GM10248 (cell line): Measurements from ENCODE around the gene FAM171A1.
"Not testable (repeated sequence)": the region's sequence is repeated elsewhere in the genome, so short reads cannot be mapped to it uniquely, and the experiment has no call there.

Source experiments
- CTCF ChIA-PET: fragments of 300-600 bp; sonication (Branson Sonifier 250); formaldehyde crosslinking; extraction: SDS; loops from one replicate; lab custom pipeline; 2021; ENCODE audit warnings: antibody characterized with exemption; lab: Yijun Ruan, JAX
- POLR2A ChIA-PET: fragments of 350-650 bp; sonication (Branson Sonifier 250); formaldehyde crosslinking; extraction: SDS; loops from one replicate; lab custom pipeline; 2020; ENCODE audit warnings: antibody characterized with exemption; lab: Yijun Ruan, JAX
- DNase-seq: peaks from one replicate; pipeline ENCODE4 v3.0.0; 2012; ENCODE audit errors: extremely low spot score
- TF ChIP-seq, protein P1 (sequence below): IDR thresholded peaks from 2 replicates; pipeline ENCODE4 v1.5.1; 2012; ENCODE audit warnings: mild to moderate bottlenecking, low read depth; ENCODE audit errors: extremely low read depth, missing control alignments, control extremely low read depth

FAM171A1 gene

DNA sequence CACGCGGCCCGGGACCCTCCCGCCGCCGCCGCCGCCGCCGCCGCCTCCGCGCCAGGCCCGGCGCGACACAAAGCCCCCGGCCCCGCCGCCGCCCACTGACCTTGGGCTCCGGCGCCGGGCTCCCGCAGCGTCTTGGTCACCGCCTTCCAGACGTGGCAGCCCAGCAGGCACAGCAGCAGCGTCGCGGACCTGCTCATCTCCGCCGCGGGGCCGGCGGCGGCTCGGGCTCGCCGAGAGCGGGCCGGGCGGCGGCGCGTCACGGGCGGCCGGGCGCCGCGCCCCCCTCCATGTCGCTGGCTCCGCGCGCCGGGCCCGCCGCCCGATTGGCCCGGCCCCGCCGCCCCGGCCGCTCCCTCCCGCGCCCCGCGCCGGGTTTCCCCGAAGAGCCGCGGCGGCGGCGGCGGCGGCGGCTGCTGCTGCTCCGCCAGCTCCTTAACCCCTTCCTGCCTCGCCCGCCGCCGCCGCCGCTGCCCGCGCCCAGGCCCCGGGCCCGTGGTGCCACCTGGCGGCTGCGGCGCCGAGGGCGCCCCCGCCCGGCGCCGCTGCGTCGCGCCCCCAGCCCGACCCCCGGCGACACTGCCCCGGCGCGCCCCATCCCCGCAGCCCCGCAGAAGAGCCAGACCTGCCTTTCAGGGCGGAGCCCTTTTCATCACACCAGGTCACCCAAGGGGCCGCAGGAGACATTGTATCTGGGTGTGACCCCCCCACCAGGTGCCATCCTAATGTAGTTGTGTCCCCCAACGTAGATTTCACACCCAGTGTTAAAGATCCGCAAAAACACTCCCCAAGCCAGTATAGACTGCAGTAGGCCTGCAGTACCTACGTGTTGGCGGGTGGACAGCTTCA lies at the start of gene FAM171A1:
FAM171A1 (minus strand) TSS at position 434 of the 846 bp plus-strand sequence; CDS start at position 197, 237 bp downstream.
- TF ChIP-seq, protein P1, sequence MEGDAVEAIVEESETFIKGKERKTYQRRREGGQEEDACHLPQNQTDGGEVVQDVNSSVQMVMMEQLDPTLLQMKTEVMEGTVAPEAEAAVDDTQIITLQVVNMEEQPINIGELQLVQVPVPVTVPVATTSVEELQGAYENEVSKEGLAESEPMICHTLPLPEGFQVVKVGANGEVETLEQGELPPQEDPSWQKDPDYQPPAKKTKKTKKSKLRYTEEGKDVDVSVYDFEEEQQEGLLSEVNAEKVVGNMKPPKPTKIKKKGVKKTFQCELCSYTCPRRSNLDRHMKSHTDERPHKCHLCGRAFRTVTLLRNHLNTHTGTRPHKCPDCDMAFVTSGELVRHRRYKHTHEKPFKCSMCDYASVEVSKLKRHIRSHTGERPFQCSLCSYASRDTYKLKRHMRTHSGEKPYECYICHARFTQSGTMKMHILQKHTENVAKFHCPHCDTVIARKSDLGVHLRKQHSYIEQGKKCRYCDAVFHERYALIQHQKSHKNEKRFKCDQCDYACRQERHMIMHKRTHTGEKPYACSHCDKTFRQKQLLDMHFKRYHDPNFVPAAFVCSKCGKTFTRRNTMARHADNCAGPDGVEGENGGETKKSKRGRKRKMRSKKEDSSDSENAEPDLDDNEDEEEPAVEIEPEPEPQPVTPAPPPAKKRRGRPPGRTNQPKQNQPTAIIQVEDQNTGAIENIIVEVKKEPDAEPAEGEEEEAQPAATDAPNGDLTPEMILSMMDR = peak; percentile 54
- POLR2A ChIA-PET = no interaction called here
- CTCF ChIA-PET = interaction anchor here (0.6 to 1.9 kb wide), 5 partner anchors 9 to 160 kb away, joined by 3 to 4 read pairs (median 3); no protein-coding TSS in a partner anchor
- peak; percentile 57 for DNase-seq

DNA sequence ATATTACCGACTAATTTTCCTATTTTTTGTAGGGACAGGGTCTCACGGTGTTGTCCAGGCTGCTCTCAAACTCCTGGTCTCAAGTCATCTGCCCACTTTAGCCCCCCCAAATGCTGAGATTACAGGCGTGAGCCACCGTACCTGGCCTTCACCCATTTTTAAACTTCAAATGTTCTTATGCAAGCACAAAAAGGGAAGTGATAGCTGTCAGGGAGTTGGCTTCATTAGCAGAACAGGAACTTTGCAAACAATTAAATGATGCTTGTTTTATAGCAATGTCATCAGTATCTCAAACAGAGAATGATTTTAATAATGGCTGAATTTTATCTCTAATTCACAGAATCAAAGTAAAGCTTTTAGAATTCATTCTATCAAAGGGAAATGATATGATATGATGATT lies 49.8 kb upstream of the FAM171A1 start:
- DNase-seq = no peak
- TF ChIP-seq, protein P1 = no peak
- ChIA-PET CTCF (interaction anchor here (1.0 kb wide), 1 partner anchor 13 kb away, joined by 3 read pairs; no protein-coding TSS in a partner anchor), POLR2A (no interaction called here)

DNA sequence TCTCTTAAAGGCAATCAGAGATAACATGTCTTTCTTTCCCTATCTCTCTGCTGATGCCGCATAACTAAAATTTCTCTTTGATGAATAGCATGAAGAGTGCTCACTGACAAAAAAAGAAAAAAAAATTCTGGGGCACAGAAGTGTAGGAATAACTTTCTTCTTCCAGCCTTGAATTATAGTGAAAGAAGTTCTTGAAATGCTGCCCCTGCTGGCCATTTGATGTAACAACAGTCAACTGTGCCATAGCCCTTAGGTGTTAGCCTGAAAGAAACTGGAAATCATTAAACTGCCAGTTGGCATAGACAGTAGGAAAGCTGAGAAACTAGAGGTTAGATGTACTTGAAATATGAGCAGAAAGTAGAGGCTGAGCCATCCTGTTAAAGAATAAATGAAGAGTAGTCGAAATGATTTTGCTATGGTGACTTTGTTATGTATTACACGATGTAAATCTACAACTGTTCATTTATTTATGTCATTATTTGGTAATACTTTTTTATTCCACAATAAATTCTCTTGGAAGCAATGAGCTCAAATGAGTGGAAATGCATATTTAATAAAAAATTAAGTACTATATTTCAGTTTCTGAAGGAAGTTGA lies 48.3 kb upstream of the FAM171A1 start:
- ChIA-PET POLR2A (no interaction called here), CTCF (interaction anchor here (1.0 to 1.3 kb wide), 8 partner anchors 8 to 90 kb away, joined by 3 to 4 read pairs (median 4); no protein-coding TSS in a partner anchor)
- TF ChIP-seq, protein P1 = peak; percentile 75
- peak; percentile 38 for DNase-seq

DNA sequence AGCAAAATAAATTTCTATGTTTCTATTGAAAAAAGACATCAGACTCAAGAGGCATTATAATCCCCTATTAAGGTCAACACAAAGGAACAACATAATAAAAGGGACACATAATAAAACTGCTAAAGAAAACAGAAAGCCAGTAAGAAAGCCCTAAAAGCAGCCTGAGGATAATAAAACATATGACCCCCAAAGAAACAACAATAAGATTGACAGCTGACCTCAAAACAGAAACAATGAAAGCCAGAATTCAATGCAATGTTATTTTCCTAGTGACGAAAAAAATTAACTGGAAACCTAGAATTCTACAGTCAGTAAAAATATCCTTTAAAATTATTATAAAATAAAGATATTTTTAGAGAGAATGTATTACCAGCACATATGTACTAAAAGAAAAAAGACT lies 44.9 kb upstream of the FAM171A1 start:
- TF ChIP-seq, protein P1 = no peak
- ChIA-PET CTCF (no interaction called here), POLR2A (no interaction called here)
- no peak for DNase-seq

DNA sequence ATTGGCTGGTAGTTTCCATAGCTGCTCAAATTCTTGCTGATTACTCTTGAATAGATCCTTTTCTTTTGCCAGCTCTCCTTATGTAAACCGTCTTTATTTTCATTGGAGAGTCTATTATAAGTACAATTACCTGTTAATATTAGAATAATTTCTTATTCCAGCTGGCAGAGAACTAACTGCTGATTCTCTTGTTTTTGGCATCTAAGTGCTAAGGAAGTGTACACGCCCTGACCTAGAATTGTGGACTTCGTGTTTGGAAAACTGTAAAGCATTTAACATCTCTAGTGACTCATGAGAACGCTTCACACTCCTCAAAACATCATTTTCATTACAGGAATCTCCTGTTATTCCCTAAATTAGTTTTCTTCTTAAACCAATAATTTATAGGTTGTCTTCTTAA lies 39.9 kb upstream of the FAM171A1 start:
- CTCF ChIA-PET = interaction anchor here (1.0 to 1.3 kb wide), 2 partner anchors 9 to 14 kb away, joined by 3 to 4 read pairs; no protein-coding TSS in a partner anchor
- POLR2A ChIA-PET = no interaction called here
- TF ChIP-seq, protein P1 = no peak
- DNase-seq = no peak

DNA sequence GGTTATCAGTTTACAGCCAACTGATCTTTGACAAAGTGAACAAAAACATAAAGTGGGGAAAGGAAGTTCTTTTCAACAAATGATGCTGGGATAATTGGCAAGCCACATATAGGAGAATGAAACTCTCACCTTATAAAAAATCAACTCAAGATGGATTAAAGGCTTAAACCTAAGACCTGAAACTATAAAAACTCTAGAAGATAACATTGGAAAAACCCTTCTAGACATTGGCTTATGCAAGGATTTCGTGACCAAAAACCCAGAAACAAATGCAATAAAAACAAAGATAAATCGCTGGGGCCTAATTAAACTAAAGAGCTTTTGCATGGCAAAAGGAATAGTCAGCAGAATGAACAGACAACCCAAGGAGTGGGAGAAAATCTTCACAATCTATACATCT lies 38.3 kb upstream of the FAM171A1 start:
- CTCF ChIA-PET, DNase-seq, POLR2A ChIA-PET: not testable (repeated sequence)

DNA sequence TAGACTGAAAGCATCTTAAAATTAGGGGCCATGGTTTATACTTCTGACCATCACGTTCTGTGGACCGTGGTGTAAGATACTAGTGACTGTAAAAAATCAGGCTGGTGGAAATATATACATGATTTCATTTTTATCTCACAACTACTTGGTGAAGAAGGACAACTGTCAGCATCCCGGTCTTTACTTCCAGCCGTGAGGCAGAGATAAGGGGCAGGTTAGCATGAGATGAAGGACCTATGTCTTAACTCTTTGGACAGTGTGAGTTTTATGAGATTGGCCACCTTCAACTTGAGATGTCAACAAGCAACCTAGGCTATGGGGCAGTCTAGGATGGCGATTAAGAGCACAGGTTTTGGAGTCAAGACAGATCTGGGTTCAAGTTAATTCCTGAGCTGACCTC lies 37.5 kb upstream of the FAM171A1 start:
- no peak for DNase-seq
- ChIA-PET CTCF (no interaction called here), POLR2A (no interaction called here)
- TF ChIP-seq, protein P1 = no peak
